Retinal pigment epithelial cell (primary cell): ENCODE measurements around the gene HAO2.

Source experiments
- DNase-seq: peaks from one replicate; pipeline ENCODE4 v3.0.0-alpha.2; 2010; ENCODE audit warnings: low read depth
- H3K4me3 ChIP-seq: 2 replicates; pipeline ENCODE4 v1.5.1; 2011; ENCODE audit warnings: mild to moderate bottlenecking, low read length, control low read depth, moderate library complexity
- TF ChIP-seq, protein P1 (sequence below): conservative IDR thresholded peaks from 2 replicates; pipeline ENCODE4 v1.5.1; 2011; ENCODE audit warnings: low read depth, low read length, control low read depth, inconsistent platforms

The HAO2 gene

DNA sequence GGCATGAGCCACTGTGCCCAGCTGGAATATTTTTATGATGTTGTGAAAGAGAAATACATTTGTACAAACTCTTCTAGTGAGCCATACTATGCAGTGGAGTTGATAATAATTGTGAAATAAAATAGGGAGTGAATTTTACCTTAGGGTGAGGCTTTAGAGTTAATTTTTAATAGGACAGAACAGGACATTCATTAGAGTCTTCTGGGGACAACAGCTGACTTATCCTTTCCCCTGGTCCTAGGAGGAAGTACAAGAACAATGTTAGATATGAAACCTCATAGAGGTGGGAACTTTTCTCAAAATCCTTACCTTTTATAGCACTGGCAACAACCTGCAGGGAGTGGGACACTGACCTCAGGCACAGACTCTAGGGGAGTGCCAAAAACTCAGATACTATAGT, 21.9 kb downstream of the HAO2 start:
- no peak overlapping the region for H3K4me3 ChIP-seq
- no peak for DNase-seq
- TF ChIP-seq, protein P1, sequence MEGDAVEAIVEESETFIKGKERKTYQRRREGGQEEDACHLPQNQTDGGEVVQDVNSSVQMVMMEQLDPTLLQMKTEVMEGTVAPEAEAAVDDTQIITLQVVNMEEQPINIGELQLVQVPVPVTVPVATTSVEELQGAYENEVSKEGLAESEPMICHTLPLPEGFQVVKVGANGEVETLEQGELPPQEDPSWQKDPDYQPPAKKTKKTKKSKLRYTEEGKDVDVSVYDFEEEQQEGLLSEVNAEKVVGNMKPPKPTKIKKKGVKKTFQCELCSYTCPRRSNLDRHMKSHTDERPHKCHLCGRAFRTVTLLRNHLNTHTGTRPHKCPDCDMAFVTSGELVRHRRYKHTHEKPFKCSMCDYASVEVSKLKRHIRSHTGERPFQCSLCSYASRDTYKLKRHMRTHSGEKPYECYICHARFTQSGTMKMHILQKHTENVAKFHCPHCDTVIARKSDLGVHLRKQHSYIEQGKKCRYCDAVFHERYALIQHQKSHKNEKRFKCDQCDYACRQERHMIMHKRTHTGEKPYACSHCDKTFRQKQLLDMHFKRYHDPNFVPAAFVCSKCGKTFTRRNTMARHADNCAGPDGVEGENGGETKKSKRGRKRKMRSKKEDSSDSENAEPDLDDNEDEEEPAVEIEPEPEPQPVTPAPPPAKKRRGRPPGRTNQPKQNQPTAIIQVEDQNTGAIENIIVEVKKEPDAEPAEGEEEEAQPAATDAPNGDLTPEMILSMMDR, result no peak

DNA sequence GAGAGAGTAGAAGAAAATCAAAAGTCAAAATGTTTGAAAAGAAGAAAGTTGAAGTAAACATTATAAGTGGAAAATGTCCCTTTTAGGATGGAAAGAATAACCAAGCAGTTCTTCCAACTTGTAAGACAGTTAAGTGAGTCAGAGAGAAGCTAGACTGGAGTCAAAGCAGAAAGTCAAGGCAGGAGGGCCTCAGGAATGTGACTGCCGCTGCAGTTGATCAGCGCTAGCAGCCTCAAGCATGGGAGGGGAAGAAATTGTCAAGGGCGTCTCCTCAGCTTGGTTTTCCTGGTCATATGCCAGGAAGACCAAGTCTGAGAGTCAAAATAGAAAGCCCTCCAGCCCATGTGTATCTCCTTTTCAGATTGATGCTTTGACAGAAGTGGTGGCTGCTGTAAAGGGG, 23.2 kb downstream of the HAO2 start:
- TF ChIP-seq, protein P1, result no peak
- no peak for DNase-seq

DNA sequence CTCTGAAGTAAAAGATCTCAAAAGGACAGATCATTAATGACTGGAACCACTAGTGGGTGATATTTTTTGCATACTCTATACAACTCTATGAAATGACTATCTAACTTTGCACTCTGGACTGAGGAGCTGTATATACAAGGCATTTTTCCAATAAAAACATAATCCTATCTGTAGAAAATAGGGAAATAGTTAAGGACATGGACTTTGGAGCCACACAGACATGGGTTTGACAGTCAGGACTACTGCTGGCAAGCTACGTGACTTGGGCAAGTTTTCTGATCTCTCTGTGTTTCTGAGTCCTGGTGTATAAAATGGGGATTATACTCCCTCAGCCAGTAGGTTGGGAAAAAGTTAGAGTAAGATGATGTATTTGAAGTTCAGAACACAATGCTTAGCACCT, 25.5 kb downstream of the HAO2 start:
- TF ChIP-seq, protein P1, result no peak
- H3K4me3 ChIP-seq, result no peak overlapping the region
- no peak for DNase-seq

More for the DNA sequence above, 23.2 kb downstream of the HAO2 start:
- H3K4me3 ChIP-seq, result no peak overlapping the region

DNA sequence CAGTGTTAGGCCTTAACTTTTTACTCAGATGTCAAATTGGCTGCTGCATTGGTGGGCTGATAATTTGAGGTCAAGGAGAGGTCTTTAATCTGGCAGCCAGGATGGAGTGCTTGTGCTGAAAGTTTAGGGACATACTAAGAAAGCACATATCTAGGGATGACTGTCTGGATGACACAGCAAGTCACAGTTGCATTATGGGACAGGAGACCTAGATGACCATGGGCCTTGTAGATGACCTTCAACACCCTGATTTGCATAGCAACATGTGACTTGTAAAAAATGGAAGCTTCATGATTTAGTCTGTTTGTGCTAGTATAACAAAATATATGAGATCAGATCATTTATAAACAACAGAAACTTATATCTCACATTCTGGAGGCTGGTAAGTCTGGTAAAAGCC, 28.4 kb downstream of the HAO2 start:
- DNase-seq, result no peak
- TF ChIP-seq, protein P1, result no peak
- H3K4me3 ChIP-seq, result no peak overlapping the region

DNA sequence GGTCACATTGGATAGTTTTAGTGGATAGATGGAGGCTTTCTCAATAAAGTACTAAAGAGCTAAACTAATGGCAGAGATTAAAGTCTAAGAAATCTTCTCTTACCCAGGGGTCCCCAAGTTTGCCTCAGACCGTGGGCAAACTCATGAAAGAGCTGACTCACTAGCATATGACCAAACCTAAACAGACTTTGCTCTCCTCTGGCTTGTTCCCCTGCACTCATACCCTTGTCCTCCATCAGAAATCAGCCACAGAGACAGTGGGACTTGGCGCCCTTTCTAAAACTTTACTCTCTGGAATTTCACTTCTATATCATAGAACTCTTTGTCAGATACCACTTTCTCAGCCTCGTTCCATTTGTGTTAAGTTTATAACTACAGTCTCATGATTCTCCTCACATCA, 29.4 kb downstream of the HAO2 start:
- no peak overlapping the region for H3K4me3 ChIP-seq
- TF ChIP-seq, protein P1, result no peak
- DNase-seq, result no peak

DNA sequence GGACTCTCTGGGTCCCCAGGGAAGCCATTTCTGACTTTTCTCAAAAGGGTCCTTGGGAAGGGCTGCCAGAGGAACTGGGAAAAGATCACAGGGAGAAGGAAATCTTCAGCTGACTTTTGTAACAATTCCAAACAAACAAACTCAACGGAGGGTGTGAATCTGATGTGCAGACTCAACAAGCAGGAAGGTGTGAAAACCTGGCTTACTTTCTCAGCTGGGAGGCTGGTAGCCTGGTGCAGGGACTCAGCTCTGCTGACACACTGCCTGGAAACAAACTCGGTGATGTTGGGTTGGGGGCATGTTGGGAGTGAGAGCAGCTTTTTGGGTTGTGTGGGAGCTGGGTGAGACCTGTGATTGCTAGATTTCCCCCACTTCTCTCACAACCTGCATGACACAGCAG, 36.2 kb downstream of the HAO2 start:
- no peak overlapping the region for H3K4me3 ChIP-seq
- no peak for DNase-seq
- TF ChIP-seq, protein P1, result no peak

DNA sequence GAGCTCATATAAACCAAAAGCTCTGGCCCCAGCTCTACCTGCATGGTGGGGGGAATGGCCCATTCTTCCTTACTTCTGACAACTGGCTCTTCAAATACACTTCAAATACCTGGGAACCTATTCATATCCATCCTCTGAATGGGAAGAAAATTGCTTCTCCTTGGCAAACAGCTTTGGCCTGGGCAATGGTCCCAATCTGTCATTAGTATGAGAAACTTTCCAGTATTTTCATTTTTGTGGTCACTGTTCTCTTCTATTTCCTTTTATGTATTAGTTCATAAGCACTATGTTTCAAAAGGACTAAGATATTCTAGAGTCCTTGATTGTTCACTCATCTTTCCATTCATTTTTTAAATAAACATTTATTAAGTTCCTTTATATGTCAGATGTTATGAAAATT, 41.1 kb downstream of the HAO2 start:
- H3K4me3 ChIP-seq, result no peak overlapping the region
- no peak for DNase-seq
- TF ChIP-seq, protein P1, result no peak
